Measurements from ENCODE around the gene INPPL1.
"Not testable (repeated sequence)": the region's sequence is repeated elsewhere in the genome, so short reads cannot be mapped to it uniquely, and the experiment has no call there.

The INPPL1 gene

DNA sequence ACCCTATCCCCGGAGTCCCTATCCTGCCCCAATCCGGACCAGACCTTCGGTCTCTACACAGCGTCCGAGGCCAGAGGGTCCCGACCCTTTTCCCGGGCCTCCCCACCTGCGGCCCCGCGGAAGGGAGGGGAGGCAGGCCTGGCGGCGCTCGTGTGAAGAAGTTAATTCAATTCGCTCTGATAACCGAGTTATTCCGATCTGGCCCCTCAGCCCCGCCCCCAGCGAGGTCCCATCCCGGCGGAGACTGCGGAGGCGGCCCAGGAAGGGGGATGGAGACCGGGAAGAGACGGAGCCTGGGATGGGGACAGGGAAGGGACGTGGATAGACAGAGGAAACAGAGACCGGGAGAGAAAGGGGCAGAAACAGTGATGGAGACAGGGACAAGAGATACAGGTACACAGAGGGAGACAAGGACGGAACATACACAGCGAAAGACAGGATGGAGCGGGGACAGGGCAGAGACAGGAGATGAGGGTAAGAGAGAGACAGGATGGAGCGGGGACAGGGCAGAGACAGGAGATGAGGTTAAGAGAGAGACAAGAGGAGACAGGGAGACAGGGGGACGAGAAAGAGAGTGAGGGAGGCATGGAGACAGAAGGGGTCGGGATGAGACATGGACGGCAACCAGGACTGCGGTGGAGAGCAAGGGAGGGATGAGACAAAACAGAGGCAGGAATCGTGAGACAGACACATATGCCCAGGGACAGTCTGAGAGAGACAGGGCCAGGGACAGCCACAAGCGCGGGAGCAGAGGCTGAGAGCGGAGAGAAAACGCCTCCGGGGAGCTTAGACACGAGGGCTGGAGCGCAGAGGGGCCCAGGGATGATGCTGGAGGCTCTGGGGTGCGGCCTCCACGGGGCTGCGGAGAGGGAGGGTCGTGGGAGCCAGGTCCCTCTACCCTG, 20.0 kb downstream of the INPPL1 start:
- no peak for DNase-seq

GRCh38 chr11:72245263-72245816, 20.8 kb downstream of the INPPL1 start:
- DNase-seq: no peak

DNA sequence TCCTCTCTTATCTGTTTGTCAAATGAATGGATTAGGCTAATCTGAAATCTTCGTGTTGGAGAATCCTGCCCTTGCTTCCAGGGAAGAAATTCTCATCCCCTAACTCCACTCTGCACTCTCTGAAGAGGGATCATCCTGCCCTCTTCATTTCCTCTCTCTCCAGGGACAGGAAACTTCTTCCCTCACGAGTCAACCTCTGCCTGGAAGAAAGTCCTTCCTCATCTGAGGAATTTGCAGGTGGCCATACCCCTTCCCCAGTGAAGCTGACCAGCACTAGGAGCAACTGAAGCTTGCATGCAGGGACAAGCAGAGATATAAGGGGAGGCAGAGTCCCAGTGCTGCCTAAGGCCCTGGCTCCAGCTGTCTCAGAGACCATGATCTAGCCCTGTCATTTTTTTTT, 23.0 kb downstream of the INPPL1 start:
- no peak for DNase-seq

DNA sequence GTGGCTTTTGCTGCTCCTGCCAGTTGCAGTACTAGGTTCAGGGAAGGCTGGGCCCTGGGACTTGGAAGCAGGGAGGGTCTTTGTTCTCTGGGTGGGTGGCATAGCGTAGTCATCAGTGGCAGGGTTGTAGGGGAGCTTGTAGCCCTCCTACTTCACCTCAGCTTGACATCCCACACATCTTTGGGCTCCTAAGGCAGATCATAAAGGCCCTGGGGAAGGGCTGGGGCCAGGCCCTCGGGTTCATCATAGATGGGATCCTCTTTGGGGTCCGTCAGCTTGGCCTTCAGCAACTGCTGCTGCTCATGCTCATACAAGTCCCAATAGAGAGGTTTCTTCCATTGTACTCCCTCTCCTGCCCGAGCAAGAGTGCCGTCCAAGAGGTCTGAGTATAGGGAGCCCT, 25.4 kb downstream of the INPPL1 start:
- no peak for DNase-seq

- no peak for DNase-seq
Observed at GRCh38 chr11:72250661-72251464, 26.3 kb downstream of the INPPL1 start.

GRCh38 chr11:72251614-72252013, 27.0 kb downstream of the INPPL1 start:
- DNase-seq: no peak

DNA sequence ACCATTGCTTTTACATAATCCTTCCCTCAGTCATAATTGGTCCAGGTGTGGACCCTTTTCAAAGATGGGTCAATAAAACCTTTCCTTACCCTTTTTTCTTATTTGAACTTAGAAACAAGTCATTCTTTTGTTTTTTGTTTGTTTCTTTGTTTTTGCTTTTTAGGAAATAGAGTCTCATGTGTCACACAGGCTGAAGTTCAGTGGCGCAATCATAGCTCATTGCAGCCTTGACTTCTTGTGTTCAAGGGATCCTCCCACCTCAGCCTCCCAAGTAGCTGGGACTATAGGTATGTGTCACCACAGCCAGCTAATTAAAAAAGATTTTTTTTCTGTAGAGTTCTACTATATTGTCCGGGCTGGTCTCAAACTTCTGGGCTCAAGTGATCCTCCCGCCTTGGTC, 28.8 kb downstream of the INPPL1 start:
- no peak for DNase-seq

DNA sequence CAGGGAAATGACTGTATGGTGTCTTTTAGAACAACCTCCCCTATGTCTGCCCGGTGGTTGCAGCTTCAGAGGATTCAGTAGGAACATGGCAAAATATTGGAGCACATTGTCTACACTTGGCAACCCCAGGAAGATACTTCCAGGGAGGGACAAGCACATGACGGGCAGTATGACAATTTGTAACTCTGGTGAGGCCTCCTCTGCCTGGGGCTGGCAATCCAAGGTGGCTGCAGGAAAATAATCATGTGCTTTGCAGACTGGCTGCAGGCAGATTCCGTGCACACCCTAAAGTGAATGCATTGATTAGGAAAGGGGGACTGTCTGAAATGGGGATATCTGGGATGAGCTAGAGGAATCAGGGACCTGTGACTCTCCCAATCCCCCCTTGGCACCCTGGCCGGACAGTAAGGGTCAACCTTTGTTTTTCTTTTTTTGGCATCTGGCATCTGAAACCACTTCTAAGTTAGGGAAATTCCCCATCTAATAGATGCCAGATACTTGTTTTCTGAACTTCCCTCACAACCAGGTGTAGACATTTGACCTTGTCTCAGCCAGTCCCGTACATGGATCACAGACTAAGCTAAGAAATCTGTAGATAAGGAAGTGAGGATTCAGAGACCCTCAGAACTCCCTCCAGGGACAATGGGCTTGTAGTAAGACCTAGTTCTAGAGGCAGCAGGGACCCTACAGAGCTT, 29.9 kb downstream of the INPPL1 start:
- DNase-seq: no peak

- DNase-seq: no peak
Observed at GRCh38 chr11:72257570-72257969, 33.0 kb downstream of the INPPL1 start.

- DNase-seq: no peak
Observed at GRCh38 chr11:72259490-72259889, 34.9 kb downstream of the INPPL1 start.

GRCh38 chr11:72260574-72260973, 36.0 kb downstream of the INPPL1 start:
- no peak for DNase-seq

DNA sequence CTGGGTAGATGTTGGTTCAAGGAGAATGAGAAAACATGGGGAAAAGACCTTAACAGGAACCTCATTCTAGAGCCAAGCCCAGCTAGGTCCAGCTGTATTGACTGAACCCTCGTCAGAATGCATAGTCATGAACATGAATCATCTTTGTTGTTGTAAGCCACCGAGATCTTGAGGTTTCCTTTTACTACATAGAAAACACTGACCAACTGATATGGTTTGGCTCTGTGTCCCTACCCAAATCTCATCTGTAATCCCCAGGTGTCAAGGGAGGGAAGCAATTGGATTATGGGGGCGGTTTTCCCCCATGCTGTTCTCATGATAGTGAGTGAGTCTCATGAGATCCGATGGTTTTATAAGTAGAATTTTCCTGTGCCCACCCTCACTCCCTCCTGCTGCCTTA, 38.8 kb downstream of the INPPL1 start:
- no peak for DNase-seq

DNA sequence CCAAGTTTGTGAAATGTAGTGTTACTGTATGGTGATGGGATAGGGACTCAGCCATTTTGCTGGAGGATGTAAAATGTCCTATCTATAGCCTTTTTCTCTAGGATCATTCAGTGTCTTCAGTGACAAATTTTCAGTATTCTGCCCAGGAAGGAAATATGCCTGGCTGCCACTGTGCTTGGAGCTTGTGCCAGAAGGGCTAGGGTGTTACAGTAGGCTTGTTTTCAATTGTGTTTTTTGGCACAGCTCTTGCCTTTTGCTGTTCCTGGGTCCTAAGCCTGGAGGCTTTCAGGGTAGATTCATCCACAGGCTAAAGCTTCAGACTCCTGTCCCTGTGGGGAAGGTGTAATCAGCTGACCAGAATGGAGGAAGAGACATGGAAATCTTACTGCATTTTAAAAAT, 41.4 kb downstream of the INPPL1 start:
- DNase-seq: no peak

DNA sequence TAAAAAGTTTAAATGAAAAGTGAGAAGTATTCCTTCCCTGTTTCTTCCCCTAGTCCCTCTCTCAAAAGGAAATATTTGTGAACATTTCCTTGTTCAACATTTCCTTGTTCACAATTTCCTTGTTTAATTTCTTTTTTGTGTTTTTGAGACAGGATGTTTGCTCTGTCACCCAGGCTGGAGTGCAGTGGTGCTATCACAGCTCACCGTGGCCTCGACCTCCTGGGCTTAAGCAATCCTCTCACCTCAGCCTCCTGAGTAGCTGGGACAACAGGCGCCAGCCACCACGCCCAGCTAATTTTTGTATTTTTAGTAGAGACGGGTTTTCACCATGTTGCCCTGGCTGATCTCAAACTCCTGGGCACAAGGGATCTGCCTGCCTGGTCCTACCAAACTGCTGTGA, 42.4 kb downstream of the INPPL1 start:
- not testable (repeated sequence) for DNase-seq

GRCh38 chr11:72267956-72268617, 43.5 kb downstream of the INPPL1 start:
- no peak for DNase-seq

DNA sequence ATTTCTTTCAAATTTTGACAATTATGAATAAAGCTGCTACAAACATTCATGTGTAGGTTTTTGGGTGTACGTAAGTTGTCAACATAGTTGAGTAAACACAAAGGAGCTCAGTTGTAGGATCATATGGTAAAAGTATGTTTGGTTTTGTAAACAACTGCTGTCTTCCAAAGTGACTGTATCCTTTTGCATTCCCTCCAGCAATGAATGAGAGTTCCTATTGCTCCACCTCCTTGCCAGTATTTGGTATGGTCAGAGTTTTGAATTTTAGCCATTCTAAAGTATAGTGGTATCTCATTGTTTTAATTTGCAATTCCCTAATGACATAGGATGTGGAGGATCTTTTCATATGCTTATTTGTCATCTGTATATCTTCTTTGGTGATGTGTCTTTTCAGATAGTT, 47.4 kb downstream of the INPPL1 start:
- no peak for DNase-seq

DNA sequence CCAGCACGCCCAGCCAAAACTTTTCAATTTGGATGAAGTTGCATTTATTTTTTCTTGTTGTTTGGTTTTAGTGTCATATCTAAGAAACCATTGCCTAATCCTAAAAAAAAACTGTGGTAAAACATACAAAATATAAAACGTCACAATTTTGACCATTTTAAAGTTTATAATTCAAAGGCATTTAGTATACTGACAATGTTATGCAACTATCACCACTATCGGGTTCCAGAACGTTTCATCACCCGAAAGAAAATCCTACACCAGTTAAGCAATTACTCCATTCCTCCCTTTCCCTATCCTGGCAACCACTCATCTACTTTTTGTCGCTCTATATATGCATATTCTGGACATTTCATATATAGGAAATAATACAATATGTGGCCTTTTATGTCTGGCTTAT, 49.9 kb downstream of the INPPL1 start:
- no peak for DNase-seq

DNA sequence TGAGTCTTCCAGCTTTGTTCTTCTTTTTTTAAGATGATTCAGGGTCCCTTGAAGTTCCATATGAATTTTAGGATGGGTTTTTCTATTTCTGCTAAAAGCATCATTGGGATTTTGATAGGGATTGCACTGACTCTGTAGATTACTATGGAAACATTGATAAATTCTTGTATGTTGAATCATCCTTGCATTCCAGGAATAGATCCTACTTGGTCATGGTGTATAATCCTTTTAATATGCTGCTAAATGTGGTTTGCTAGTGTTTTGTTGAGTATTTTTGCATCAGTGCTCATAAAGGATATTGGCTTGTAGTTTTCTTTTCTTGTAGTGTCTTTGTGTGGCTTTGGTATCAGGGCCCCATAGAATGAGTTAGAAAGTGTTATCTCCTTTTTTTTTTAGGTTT, 54.3 kb downstream of the INPPL1 start:
- DNase-seq: no peak

DNA sequence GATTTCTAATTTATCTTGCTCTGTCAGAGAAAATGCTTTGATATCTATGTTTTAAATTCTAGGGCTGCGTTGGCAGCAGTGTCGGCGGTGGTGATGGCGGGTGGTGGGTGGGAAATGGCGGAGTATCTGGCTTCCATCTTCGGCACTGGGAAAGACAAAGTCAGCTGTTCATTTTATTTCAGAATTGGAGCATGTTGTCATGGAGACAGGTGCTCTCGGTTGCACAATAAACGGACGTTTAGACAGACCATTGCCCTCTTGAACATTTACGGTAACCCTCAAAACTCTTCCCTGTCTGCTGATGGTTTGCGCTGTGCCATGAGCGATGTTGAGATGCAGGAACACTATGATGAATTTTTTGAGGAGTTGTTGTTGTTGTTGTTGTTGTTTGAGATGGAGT, 55.5 kb downstream of the INPPL1 start:
- no peak for DNase-seq

GRCh38 chr11:72280726-72281315, 56.3 kb downstream of the INPPL1 start:
- no peak for DNase-seq

- no peak for DNase-seq
Observed at GRCh38 chr11:72283947-72284346, 59.4 kb downstream of the INPPL1 start.

GRCh38 chr11:72287293-72287692, 62.7 kb downstream of the INPPL1 start:
- DNase-seq: no peak

All from activated CD4-positive, alpha-beta T cell treated with anti-CD3 and anti-CD28 coated beads for 1 hour (primary cell).